SK-N-SH (cell line): ENCODE data around the gene ESRRG.

Experiments
- EZH2phosphoT487 ChIP-seq: fragments of 200-600 bp; sonication (generic); IDR thresholded peaks from 2 replicates; pipeline ENCODE4 v1.6.1; 2017; ENCODE audit warnings: low read depth, mixed run types, mild to moderate bottlenecking, antibody characterized with exemption, moderate library complexity, borderline replicate concordance
- NFIC ChIP-seq: IDR thresholded peaks from 2 replicates; pipeline ENCODE4 v1.4.0; 2012; ENCODE audit warnings: borderline replicate concordance
- TF ChIP-seq, protein P1 (sequence below): fragments of 200-600 bp; sonication (generic); IDR thresholded peaks from 2 replicates; pipeline ENCODE4 v1.6.1; 2017; ENCODE audit warnings: antibody characterized with exemption, mild to moderate bottlenecking, moderate library complexity
- TF ChIP-seq, protein P2 (sequence below): fragments of 150-350 bp; IDR thresholded peaks from 2 replicates; pipeline ENCODE4 v1.6.1; 2017; ENCODE audit warnings: antibody characterized with exemption, low read length, low read depth, borderline replicate concordance

DNA sequence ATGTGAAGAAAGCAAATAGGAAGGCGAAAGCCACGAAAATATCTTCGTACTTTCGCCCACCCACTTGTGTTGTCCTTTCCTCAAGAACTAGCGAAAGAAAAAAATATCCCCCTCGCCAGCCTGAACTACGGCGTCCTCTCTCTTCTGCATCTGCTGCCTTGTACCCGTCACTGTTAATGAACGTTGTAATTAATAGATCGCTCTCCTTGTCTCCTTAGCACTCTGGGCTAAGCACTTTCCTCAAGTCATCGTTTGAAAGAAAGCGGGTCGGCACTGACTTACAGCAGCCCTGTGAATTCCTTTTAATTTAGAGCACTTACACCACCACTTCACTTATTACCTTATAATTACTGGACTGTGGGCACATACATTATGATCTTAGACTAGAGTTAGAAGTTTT is 44.1 kb downstream of the ESRRG start:
- TF ChIP-seq, protein P1, sequence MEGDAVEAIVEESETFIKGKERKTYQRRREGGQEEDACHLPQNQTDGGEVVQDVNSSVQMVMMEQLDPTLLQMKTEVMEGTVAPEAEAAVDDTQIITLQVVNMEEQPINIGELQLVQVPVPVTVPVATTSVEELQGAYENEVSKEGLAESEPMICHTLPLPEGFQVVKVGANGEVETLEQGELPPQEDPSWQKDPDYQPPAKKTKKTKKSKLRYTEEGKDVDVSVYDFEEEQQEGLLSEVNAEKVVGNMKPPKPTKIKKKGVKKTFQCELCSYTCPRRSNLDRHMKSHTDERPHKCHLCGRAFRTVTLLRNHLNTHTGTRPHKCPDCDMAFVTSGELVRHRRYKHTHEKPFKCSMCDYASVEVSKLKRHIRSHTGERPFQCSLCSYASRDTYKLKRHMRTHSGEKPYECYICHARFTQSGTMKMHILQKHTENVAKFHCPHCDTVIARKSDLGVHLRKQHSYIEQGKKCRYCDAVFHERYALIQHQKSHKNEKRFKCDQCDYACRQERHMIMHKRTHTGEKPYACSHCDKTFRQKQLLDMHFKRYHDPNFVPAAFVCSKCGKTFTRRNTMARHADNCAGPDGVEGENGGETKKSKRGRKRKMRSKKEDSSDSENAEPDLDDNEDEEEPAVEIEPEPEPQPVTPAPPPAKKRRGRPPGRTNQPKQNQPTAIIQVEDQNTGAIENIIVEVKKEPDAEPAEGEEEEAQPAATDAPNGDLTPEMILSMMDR, result no peak
- TF ChIP-seq EZH2phosphoT487 (no peak), NFIC (no peak)
- TF ChIP-seq, protein P2, sequence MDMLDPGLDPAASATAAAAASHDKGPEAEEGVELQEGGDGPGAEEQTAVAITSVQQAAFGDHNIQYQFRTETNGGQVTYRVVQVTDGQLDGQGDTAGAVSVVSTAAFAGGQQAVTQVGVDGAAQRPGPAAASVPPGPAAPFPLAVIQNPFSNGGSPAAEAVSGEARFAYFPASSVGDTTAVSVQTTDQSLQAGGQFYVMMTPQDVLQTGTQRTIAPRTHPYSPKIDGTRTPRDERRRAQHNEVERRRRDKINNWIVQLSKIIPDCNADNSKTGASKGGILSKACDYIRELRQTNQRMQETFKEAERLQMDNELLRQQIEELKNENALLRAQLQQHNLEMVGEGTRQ, result no peak
